Cardiac muscle cell (in vitro differentiated cells and primary cell): ENCODE measurements around the gene FADS2. TPM values are rescaled to one million over a fixed set of nuclear protein-coding genes. Genes with fewer than 3 reads are reported as not detected.
A peak's percentile ranks its signal among the peaks of the same experiment; 100 is the strongest.

Experiments used
- DNase-seq, 2 donors: peaks; one replicate each; pipeline versions ENCODE4 v3.0.0 to v3.0.0-alpha.2; 2010 to 2017; ENCODE audit warnings: low read depth in 1 of 2, low spot score in 1 of 2
- H3K27ac ChIP-seq: fragments of 200-600 bp; sonication (generic); 2 replicates; pipeline ENCODE4 v1.5.1; 2016
- H3K27me3 ChIP-seq: fragments of 200-600 bp; sonication (generic); 2 replicates; pipeline ENCODE4 v1.6.0; 2016; ENCODE audit warnings: control low read depth
- H3K36me3 ChIP-seq: fragments of 200-600 bp; sonication (generic); 2 replicates; pipeline ENCODE4 v1.5.1; 2016; ENCODE audit warnings: control low read depth
- H3K4me1 ChIP-seq: fragments of 200-600 bp; sonication (generic); 2 replicates; pipeline ENCODE4 v1.8.1; 2017; ENCODE audit warnings: low read depth, mild to moderate bottlenecking, mixed run types
- H3K4me3 ChIP-seq: fragments of 200-600 bp; sonication (generic); 2 replicates; pipeline ENCODE4 v1.5.1; 2016; ENCODE audit warnings: mild to moderate bottlenecking
- H3K9me3 ChIP-seq: fragments of 200-600 bp; sonication (generic); 2 replicates; pipeline ENCODE4 v1.5.1; 2017; ENCODE audit warnings: low read depth, mild to moderate bottlenecking, control low read depth
- CTCF ChIP-seq: IDR thresholded peaks from 2 replicates; pipeline ENCODE4 v1.5.1; 2012; ENCODE audit warnings: low read depth, mild to moderate bottlenecking, low read length
- polyA plus RNA-seq: library from polyadenylated mRNA; unstranded; fragments of >200 nt; fragmentation: Nextera tagmentation; extraction: Ambion mirVana; gene quantifications from 2 replicates; pipeline ENCODE4 v1.2.1, GENCODE V29; 2016
- total RNA-seq: library from RNA; depleted of rRNA; stranded (reverse); fragments of >200 nt; gene quantifications from 2 replicates; pipeline ENCODE4 v1.2.3, GENCODE V29; 2016

Gene FADS2
- total and polyA plus RNA-seq, 2 experiments from 2014 or later: 103 to 262 TPM

- no peaks in the 10 kb centered on the region for H3K27me3 ChIP-seq
- no peak overlapping the region for H3K27ac ChIP-seq
- no peaks in the 10 kb centered on the region for H3K9me3 ChIP-seq
- H3K36me3 ChIP-seq: no peaks in the 10 kb centered on the region
- peak; percentile 66 to 69 for DNase-seq
- H3K4me3 ChIP-seq: peak overlapping the region; percentile 81
- TF ChIP-seq CTCF: no peak
- no peaks in the 10 kb centered on the region for H3K4me1 ChIP-seq
Measured at GRCh38 chr11:61890529-61891330, 62.6 kb downstream of the FADS2 start.

DNA sequence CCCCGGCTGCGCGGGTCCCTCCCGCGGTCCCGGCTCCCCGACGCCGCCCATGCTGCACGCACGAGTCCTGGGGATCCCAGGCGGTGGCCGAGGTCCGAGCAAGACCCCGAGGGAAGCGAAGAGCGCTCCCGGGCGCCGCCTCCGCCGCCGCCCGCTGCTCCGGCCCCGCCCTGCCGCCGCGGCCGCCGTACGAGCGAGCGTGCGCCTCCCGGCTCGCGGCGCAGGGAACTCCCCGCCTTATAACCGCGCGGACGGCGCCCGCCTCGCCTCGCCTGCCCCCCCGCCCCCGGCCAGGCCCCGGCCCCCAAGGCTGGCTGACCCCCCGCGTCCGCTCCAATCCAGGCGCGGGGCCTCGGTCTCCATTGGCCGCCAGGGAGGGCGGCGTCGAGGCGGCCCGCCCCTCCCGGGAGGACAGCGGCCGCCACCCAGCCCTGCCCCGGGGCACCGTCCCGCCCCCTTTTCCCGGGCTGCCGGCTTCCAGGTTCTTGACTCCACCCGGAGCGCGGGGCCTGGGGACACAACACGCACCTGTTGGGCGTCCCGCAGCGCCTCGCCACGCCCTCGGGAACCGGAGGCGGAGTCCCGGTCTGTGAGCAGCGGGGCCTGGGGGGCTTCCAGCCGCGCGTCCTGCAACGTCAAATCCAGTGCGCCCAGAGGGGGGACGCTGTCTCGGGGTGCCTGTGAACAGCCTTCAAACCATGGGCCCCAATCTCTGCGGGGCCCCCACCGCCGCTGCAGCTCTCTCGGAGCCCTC is 63.4 kb downstream of the FADS2 start, which contains the start of gene FADS3:
FADS3 (minus strand) TSS at position 215 of the 754 bp plus-strand sequence; CDS start at position 51, 164 bp downstream.
- Histone ChIP-seq H3K4me1 (no peaks in the 10 kb centered on the region), H3K4me3 (peak within 1 kb of the TSS; percentile 81), H3K27me3 (no peaks in the 10 kb centered on the region), H3K27ac (no peak within 1 kb of the TSS), H3K9me3 (no peaks in the 10 kb centered on the region), H3K36me3 (no peaks in the 10 kb centered on the region)
- peak; percentile 89 to 94 for DNase-seq
- no peak for TF ChIP-seq CTCF

GRCh38 chr11:61892085-61892370 is 63.9 kb downstream of the FADS2 start:
- DNase-seq: no peak
- no peak overlapping the region for H3K27ac ChIP-seq
- TF ChIP-seq CTCF: peak; percentile 7

DNA sequence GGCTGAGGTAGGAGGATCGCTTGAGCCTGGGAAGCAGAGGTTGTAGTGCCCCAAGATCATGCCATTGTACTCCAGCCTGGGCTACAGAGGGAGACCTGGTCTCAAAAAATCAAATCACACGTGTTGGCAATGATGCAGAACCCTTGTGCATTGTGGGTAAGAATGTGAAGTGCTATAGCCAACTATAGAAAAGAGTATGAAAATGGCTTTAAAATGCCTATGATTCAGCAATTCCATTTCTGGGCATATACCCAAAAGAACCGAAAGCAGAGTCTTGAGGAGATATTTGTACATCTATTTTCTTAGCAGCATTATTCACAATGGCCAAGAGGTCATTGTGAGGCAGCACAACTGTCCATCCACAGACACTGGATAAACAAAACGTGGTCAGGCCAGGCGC is 65.9 kb downstream of the FADS2 start:
- TF ChIP-seq CTCF: no peak
- no peak overlapping the region for H3K27ac ChIP-seq
- H3K4me3 ChIP-seq: no peak overlapping the region
- no peaks in the 10 kb centered on the region for H3K27me3 ChIP-seq
- H3K9me3 ChIP-seq: no peaks in the 10 kb centered on the region
- no peaks in the 10 kb centered on the region for H3K36me3 ChIP-seq
- H3K4me1 ChIP-seq: no peaks in the 10 kb centered on the region
- DNase-seq: peak in 1 of 2 donors; percentile 93

More at GRCh38 chr11:61892085-61892370, 63.9 kb downstream of the FADS2 start:
- no peaks in the 10 kb centered on the region for H3K4me1 ChIP-seq
- no peaks in the 10 kb centered on the region for H3K27me3 ChIP-seq
- H3K9me3 ChIP-seq: no peaks in the 10 kb centered on the region
- H3K4me3 ChIP-seq: peak overlapping the region; percentile 81
- no peaks in the 10 kb centered on the region for H3K36me3 ChIP-seq

DNA sequence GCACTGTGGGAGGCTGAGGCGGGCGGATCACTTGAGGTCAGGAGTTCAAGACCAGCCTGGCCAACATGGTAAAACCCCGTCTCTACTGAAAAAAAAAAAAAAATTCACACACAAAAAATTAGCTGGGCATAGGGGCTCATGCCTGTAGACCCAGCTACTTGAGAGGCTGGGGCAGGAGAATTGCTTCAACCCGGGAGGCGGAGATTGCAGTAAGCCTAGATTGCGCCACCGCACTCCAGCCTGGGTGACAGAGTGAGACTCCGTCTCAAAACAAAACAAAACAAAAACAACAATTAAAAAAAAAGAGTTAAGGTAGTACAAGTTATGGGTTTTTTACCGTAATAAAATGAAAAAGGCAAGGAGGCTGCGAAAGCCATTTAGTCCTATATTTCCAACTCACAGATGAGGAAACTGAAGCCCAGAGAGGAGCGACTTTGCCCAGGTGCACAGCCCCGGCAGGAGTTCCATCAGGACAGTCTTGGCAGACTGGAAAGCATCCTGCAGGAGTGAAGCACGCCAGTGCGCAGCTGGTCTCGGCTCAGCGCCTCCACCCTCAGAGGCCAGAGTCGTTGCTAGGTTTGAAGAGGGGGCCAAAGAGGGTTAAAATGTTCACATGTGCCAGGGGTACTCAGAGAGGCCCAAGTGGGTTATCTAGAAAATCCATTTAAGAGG is 67.1 kb downstream of the FADS2 start:
- Histone ChIP-seq H3K4me1 (no peaks in the 10 kb centered on the region), H3K9me3 (no peaks in the 10 kb centered on the region), H3K36me3 (no peaks in the 10 kb centered on the region), H3K27me3 (no peaks in the 10 kb centered on the region), H3K4me3 (no peak overlapping the region), H3K27ac (no peak overlapping the region)
- no peak for DNase-seq
- no peak for TF ChIP-seq CTCF
